ENCODE data around the gene CFAP77. TPM values are rescaled to one million over a fixed set of nuclear protein-coding genes. Genes with fewer than 3 reads are reported as not detected.

Gene CFAP77
- polyA plus RNA-seq, 3 donors = not detected

- Mint-ChIP-seq H3K27ac (no peak overlapping the region), H3K4me1 (peaks cover 10% of the 10 kb centered on the region), H3K36me3 (peaks cover 19 to 27% of the 10 kb centered on the region in 2 donors), H3K4me3 (peak overlapping the region in 1 of 2 donors; percentile 49), H3K27me3 (ENCODE audit: low read depth in 3 of 3) (peaks cover 44 to 56% (median 51%) of the 10 kb centered on the region in 3 donors), H3K9me3 (peaks cover 0 to 15% (median 2%) of the 10 kb centered on the region in 7 donors)
- Histone ChIP-seq H3K36me3 (replicated peaks in 1 of 2; ENCODE audit: control insufficient read depth in 1 of 2, insufficient read depth in 2 of 2, low read length in 2 of 2) (peaks cover 0 to 8% of the 10 kb centered on the region in 2 donors), H3K9me3 (replicated peaks in 1 of 2; ENCODE audit: control insufficient read depth in 1 of 2, insufficient read depth in 1 of 2, low read length in 2 of 2) (peaks cover 0 to 10% of the 10 kb centered on the region in 2 donors), H3K4me1 (ENCODE audit: control insufficient read depth in 1 of 2, insufficient read depth in 2 of 2, low read length in 2 of 2) (peaks cover 7 to 9% of the 10 kb centered on the region in 2 donors), H3K27ac (ENCODE audit: low read depth in 1 of 2, low read length in 2 of 2) (no peak overlapping the region), H3K4me3 (replicated peaks in 1 of 3; ENCODE audit: low read depth in 2 of 3, low read length in 3 of 3) (no peak overlapping the region), H3K79me2 (ENCODE audit: insufficient read depth, low read length) (no peaks in the 10 kb centered on the region), H3K27me3 (ENCODE audit: control insufficient read depth in 2 of 2, insufficient read depth in 2 of 2, low read length in 2 of 2) (peaks cover 43 to 53% of the 10 kb centered on the region in 2 donors), H3K4me2 (replicated peaks; ENCODE audit: extremely low read depth, low read length, poor library complexity, severe bottlenecking) (no peak overlapping the region), H2AFZ (ENCODE audit: insufficient read depth, low read depth, low read length, poor library complexity, severe bottlenecking) (no peak overlapping the region), H3K9ac (ENCODE audit: insufficient read depth, low read length, poor library complexity, severe bottlenecking) (no peak overlapping the region), H4K20me1 (ENCODE audit: insufficient read depth, low read length) (no peaks in the 10 kb centered on the region)
- no peak for TF ChIP-seq CTCF (IDR thresholded peaks at IDR 0.05)
- intact Hi-C loops (cut with micrococcal nuclease) = no loop called here
- whole genome bisulfite sequencing (ENCODE audit: insufficient coverage) = no CpG with 5 or more reads among the region's 9 CpGs
- DNase-seq = no peak
Observed at GRCh38 chr9:132591751-132592314, 181.8 kb downstream of the CFAP77 start.

- no peak overlapping the region for H3K27ac ChIP-seq (ENCODE audit: low read depth in 1 of 2, low read length in 2 of 2)
- H3K4me3 ChIP-seq (replicated peaks in 1 of 3; ENCODE audit: low read depth in 2 of 3, low read length in 3 of 3) = no peak overlapping the region
- H3K36me3 Mint-ChIP-seq = peaks cover 19 to 27% of the 10 kb centered on the region in 2 donors
- no peak overlapping the region for H3K9ac ChIP-seq (ENCODE audit: insufficient read depth, low read length, poor library complexity, severe bottlenecking)
- peaks cover 0 to 11% (median 2%) of the 10 kb centered on the region in 7 donors for H3K9me3 Mint-ChIP-seq
- no peaks in the 10 kb centered on the region for H3K79me2 ChIP-seq (ENCODE audit: insufficient read depth, low read length)
- peaks cover 13 to 15% of the 10 kb centered on the region in 2 donors for H3K4me1 ChIP-seq (ENCODE audit: control insufficient read depth in 1 of 2, insufficient read depth in 2 of 2, low read length in 2 of 2)
- peaks cover 39 to 47% of the 10 kb centered on the region in 2 donors for H3K27me3 ChIP-seq (ENCODE audit: control insufficient read depth in 2 of 2, insufficient read depth in 2 of 2, low read length in 2 of 2)
- peaks cover 16% of the 10 kb centered on the region for H3K4me1 Mint-ChIP-seq
- 50% methylated on average over 1 of the region's 8 CpGs for WGBS (ENCODE audit: insufficient coverage)
- peaks cover 39 to 50% (median 45%) of the 10 kb centered on the region in 3 donors for H3K27me3 Mint-ChIP-seq (ENCODE audit: low read depth in 3 of 3)
- no peak for DNase-seq
- H3K4me3 Mint-ChIP-seq = no peak overlapping the region
- TF ChIP-seq CTCF (IDR thresholded peaks at IDR 0.05) = no peak
- intact Hi-C loops (cut with micrococcal nuclease) = no loop called here
- H3K9me3 ChIP-seq (replicated peaks in 1 of 2; ENCODE audit: control insufficient read depth in 1 of 2, insufficient read depth in 1 of 2, low read length in 2 of 2) = peaks cover 0 to 8% of the 10 kb centered on the region in 2 donors
- H2AFZ ChIP-seq (ENCODE audit: insufficient read depth, low read depth, low read length, poor library complexity, severe bottlenecking) = no peak overlapping the region
- no peak overlapping the region for H3K4me2 ChIP-seq (replicated peaks; ENCODE audit: extremely low read depth, low read length, poor library complexity, severe bottlenecking)
- peaks cover 0 to 8% of the 10 kb centered on the region in 2 donors for H3K36me3 ChIP-seq (replicated peaks in 1 of 2; ENCODE audit: control insufficient read depth in 1 of 2, insufficient read depth in 2 of 2, low read length in 2 of 2)
- H3K27ac Mint-ChIP-seq = no peak overlapping the region
- H4K20me1 ChIP-seq (ENCODE audit: insufficient read depth, low read length) = no peaks in the 10 kb centered on the region
Observed at GRCh38 chr9:132592451-132592850, 182.4 kb downstream of the CFAP77 start.
